Vagina (tissue), 2 donors: Measurements from ENCODE around the gene FBXL17.

ENCODE experiments used
- POLR2AphosphoS5 ChIP-seq, 2 donors: sonication (generic); formaldehyde crosslinking; IDR thresholded peaks; one replicate each; pipeline ENCODE4 v1.9.0; 2017; ENCODE audit warnings: antibody characterized with exemption in 2 of 2, mild to moderate bottlenecking in 2 of 2, low read depth in 1 of 2; ENCODE audit not compliant: insufficient read depth in 1 of 2
- TF ChIP-seq, protein P1 (sequence below), 3 experiments: fragments of 450-650 bp in 2 of 3; fragments of 200-600 bp in 1 of 3; sonication (generic) in 1 of 3; IDR thresholded peaks; one replicate each; pipeline ENCODE4 v1.5.1; 2017 to 2019; ENCODE audit warnings: antibody characterized with exemption in 3 of 3, mild to moderate bottlenecking in 2 of 3, moderate library complexity in 2 of 3

DNA sequence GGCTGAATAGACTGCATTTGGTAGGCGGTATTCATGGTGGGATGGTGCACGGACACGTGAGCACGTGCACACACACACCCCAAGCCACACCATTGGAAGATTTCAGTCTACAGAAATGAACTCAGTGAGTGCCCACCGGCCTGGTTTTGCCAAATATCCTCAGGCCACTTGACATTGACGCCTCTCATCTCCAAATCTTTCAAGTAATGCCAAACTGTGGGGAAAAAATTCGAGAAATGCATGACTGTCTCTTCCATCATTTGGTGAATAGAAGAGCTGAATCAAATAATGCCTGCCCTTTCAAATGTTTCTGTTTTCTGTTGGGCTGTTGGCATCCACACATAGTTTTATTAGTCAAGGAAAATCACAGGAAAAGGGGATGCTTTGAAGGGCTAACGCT lies 528.9 kb downstream of the FBXL17 start:
- TF ChIP-seq, protein P1, sequence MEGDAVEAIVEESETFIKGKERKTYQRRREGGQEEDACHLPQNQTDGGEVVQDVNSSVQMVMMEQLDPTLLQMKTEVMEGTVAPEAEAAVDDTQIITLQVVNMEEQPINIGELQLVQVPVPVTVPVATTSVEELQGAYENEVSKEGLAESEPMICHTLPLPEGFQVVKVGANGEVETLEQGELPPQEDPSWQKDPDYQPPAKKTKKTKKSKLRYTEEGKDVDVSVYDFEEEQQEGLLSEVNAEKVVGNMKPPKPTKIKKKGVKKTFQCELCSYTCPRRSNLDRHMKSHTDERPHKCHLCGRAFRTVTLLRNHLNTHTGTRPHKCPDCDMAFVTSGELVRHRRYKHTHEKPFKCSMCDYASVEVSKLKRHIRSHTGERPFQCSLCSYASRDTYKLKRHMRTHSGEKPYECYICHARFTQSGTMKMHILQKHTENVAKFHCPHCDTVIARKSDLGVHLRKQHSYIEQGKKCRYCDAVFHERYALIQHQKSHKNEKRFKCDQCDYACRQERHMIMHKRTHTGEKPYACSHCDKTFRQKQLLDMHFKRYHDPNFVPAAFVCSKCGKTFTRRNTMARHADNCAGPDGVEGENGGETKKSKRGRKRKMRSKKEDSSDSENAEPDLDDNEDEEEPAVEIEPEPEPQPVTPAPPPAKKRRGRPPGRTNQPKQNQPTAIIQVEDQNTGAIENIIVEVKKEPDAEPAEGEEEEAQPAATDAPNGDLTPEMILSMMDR (IDR thresholded peaks at IDR 0.05) = no peak
- TF ChIP-seq POLR2AphosphoS5 (IDR thresholded peaks at IDR 0.05; ENCODE audit: insufficient read depth in 1 of 2, low read depth in 1 of 2) = no peak
